Progenitor cell of endocrine pancreas (in vitro differentiated cells): ENCODE results near the gene ADCK2. TPM values are rescaled to one million over a fixed set of nuclear protein-coding genes. Genes with fewer than 3 reads are reported as not detected.
A peak's percentile ranks its signal among the peaks of the same experiment; 100 is the strongest.
"Not testable (repeated sequence)": the region's sequence is repeated elsewhere in the genome, so short reads cannot be mapped to it uniquely, and the experiment has no call there.

ENCODE experiments used
- DNase-seq: peaks from one replicate; pipeline ENCODE4 v3.0.0; 2021; ENCODE audit warnings: low spot score; ENCODE audit not compliant: unreplicated experiment
- H3K27ac Mint-ChIP-seq: 2 replicates; pipeline ENCODE4 v1.8.0; 2021; ENCODE audit warnings: mild to moderate bottlenecking, moderate library complexity, mixed read lengths
- H3K27me3 Mint-ChIP-seq: 2 replicates; pipeline ENCODE4 v1.8.0; 2021; ENCODE audit warnings: mixed read lengths
- H3K36me3 Mint-ChIP-seq: 2 replicates; pipeline ENCODE4 v1.8.0; 2022; ENCODE audit warnings: mixed read lengths; ENCODE audit not compliant: insufficient read depth
- H3K4me1 Mint-ChIP-seq: 2 replicates; pipeline ENCODE4 v1.8.0; 2021; ENCODE audit warnings: low read depth, mixed read lengths
- H3K4me3 Mint-ChIP-seq: 2 replicates; pipeline ENCODE4 v1.8.0; 2021; ENCODE audit warnings: low read depth, mild to moderate bottlenecking, moderate library complexity, mixed read lengths
- H3K9me3 Mint-ChIP-seq: 2 replicates; pipeline ENCODE4 v1.8.0; 2021; ENCODE audit warnings: low read depth, mixed read lengths
- total RNA-seq: library from RNA; stranded (reverse); gene quantifications from 2 replicates; pipeline ENCODE4 v1.2.1, GENCODE V29; 2021
- TF ChIP-seq, protein P1 (sequence below): fragments of 200-600 bp; sonication (generic); IDR thresholded peaks from one replicate; pipeline ENCODE4 v1.5.0; 2021; ENCODE audit warnings: antibody characterized with exemption, mild to moderate bottlenecking; ENCODE audit not compliant: unreplicated experiment

The ADCK2 gene
- total RNA-seq, 1 donor from 2014 or later: 21.9 TPM

DNA sequence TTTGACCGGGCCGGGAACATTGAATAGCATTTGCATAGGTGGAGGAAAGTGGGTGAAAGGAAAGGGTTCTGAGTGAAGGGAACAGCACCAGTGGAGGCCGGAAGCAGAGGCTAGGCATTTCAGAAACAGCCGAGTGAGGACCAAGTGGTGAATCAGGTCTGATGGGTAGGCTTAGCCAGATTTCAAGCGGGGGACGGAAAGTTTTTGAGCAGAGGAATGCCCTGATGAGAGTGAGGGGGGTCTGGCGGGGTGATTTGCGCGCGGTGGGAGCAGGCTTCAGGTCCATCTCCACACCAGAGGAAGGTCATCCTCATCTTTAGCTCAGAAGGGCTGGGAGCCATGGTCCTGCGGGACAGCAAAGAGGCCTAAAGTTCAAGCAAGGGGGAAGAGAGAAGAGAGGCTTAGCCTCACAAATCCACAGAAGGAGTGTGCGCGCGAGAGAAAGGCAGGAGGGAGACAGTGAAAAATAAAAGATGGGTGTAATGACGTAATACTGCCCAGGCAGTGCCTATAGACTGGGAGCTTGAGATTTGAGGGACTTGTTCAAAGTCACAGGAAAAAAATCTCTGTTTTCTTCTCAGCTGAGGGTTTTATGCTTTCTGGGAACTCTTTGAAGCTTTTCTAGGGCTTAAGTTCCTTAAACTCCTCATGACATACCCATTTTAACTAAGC, 31.1 kb upstream of the ADCK2 start:
- Mint-ChIP-seq H3K36me3 (no peaks in the 10 kb centered on the region), H3K27me3 (peaks cover 13% of the 10 kb centered on the region), H3K4me3 (peak overlapping the region; percentile 59), H3K9me3 (no peaks in the 10 kb centered on the region), H3K4me1 (peaks cover 25% of the 10 kb centered on the region), H3K27ac (peak overlapping the region; percentile 82)
- TF ChIP-seq, protein P1, sequence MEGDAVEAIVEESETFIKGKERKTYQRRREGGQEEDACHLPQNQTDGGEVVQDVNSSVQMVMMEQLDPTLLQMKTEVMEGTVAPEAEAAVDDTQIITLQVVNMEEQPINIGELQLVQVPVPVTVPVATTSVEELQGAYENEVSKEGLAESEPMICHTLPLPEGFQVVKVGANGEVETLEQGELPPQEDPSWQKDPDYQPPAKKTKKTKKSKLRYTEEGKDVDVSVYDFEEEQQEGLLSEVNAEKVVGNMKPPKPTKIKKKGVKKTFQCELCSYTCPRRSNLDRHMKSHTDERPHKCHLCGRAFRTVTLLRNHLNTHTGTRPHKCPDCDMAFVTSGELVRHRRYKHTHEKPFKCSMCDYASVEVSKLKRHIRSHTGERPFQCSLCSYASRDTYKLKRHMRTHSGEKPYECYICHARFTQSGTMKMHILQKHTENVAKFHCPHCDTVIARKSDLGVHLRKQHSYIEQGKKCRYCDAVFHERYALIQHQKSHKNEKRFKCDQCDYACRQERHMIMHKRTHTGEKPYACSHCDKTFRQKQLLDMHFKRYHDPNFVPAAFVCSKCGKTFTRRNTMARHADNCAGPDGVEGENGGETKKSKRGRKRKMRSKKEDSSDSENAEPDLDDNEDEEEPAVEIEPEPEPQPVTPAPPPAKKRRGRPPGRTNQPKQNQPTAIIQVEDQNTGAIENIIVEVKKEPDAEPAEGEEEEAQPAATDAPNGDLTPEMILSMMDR: no peak
- no peak for DNase-seq

DNA sequence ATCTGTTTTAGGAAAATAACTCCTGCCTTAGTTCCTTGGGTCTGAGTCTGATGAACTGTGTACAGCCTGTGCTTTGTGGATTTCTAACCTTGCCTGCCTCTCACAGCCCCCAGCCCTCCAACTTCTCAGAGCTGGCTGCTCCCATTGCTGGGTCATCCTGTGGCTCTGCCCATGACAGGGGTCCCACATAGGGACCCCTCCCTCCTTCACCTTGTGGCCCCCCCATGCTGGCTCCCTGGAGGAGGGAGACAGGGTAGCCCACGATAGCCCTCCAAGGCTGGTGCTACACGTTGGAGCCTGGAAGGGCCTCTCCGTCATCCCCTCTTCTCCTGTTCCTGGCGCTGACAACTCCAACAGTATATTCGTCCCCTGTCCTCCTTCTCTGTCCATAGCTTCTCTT, 29.3 kb upstream of the ADCK2 start:
- no peak overlapping the region for H3K27ac Mint-ChIP-seq
- H3K9me3 Mint-ChIP-seq: no peaks in the 10 kb centered on the region
- no peak overlapping the region for H3K4me3 Mint-ChIP-seq
- TF ChIP-seq, protein P1: no peak
- H3K27me3 Mint-ChIP-seq: peaks cover 13% of the 10 kb centered on the region
- no peak for DNase-seq
- no peaks in the 10 kb centered on the region for H3K36me3 Mint-ChIP-seq
- peaks cover 20% of the 10 kb centered on the region for H3K4me1 Mint-ChIP-seq

DNA sequence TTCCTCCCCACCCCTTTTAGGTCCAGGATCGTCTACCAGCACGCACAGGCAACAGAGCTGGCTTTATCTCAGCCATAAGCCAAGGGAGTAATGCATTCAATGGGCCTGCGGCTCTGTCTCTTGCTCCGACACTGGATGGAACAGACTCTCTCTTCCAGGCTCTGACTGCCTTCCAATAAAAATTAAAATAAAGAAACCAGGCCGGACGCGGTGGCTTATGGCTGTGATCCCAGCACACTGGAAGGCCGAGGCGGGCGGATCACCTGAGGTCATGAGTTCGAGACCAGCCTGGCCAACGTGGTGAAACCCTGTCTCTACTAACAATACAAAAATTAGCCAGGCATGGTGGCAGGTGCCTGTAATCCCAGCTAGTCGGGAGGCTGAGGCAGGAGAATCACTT, 28.0 kb upstream of the ADCK2 start:
- H3K27ac Mint-ChIP-seq, H3K36me3 Mint-ChIP-seq, H3K4me3 Mint-ChIP-seq, DNase-seq, H3K9me3 Mint-ChIP-seq: not testable (repeated sequence)
- Mint-ChIP-seq H3K27me3 (peaks cover 10% of the 10 kb centered on the region), H3K4me1 (peaks cover 13% of the 10 kb centered on the region)

DNA sequence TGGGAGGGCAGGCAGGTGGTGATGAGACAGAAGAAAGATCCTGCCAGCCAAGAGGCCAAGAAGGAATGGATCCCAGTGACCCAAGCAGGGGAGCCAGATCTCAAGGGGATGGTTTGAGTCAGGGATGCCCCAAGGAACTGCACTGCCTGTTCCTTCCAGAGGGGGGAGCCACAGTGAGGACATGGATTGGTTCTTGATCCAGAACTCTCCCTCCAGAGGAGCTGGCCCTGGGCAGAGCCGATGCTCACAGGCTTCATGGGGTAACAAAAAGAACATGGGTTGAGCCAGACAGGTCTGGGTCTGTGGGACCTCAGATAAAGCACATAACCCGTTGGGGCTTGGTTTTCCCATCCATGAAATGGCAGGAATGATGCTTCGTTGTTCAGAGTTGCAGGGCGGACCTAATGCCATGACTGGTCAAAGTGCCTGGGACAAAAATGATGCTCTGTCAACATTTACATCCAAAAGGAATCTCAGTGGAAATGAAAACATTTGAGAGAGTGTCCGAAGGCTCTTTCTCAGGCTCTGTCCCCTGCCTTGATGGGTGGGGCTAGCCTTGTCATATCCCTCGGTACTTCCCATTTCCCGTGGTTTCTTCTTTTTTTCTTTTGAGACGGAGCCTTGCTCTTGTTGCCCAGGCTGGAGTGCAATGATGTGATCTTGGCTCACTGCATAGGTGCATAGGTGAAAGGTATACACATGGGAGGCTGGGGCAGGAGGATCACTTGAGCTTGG, 27.4 kb upstream of the ADCK2 start:
- H3K4me3 Mint-ChIP-seq: no peak overlapping the region

DNA sequence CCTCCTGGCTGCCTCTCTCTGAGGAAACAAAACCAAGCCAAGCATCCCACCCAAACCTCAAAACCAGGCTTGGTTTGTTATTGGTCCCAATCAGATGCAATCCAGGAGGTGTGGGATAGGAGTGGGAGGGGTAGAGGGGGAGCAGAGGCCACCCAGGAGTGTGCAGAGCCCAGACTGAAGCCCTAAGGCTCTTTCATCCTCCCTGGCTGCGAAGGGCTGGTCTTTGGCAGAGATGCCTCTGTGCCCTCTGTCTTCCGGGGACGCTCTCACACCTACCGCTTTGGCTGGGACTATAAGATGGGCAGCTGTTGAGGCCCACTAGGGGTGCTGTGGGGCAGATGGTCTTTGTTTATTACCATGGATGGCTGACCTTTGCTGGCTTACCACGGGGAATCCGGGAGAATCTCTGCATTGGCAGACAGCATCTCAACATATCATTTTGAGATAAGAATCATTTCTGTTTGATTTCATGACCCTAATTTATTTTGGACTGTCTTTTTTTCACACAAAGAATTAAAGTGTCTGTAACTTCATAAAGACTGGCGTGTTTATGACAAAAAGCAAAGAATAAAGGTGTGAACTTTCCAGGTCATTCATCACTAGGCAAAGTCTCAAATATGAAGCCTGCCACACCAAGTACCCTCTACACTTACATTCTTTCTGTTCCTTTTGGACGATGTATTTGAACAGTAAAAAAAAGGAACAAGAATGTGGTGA, 25.7 kb upstream of the ADCK2 start:
- peaks cover 3% of the 10 kb centered on the region for H3K27me3 Mint-ChIP-seq
- H3K4me3 Mint-ChIP-seq: no peak overlapping the region
- peaks cover 3% of the 10 kb centered on the region for H3K4me1 Mint-ChIP-seq
- no peaks in the 10 kb centered on the region for H3K36me3 Mint-ChIP-seq
- no peaks in the 10 kb centered on the region for H3K9me3 Mint-ChIP-seq
- peak overlapping the region; percentile 54 for H3K27ac Mint-ChIP-seq
- DNase-seq: no peak
- TF ChIP-seq, protein P1: peak; percentile 64

More for the DNA sequence above, 27.4 kb upstream of the ADCK2 start:
- Mint-ChIP-seq H3K36me3 (no peaks in the 10 kb centered on the region), H3K4me1 (peaks cover 10% of the 10 kb centered on the region), H3K9me3 (no peaks in the 10 kb centered on the region), H3K27ac (no peak overlapping the region), H3K27me3 (peaks cover 9% of the 10 kb centered on the region)
- TF ChIP-seq, protein P1: peak; percentile 33
- no peak for DNase-seq
